HG03342 (cell line): ENCODE results near the gene ZFP69.
"Not testable (repeated sequence)": the region's sequence is repeated elsewhere in the genome, so short reads cannot be mapped to it uniquely, and the experiment has no call there.

Source experiments
- ATAC-seq: cut with Tn5 transposase; IDR thresholded peaks from one replicate; pipeline ENCODE4 v1.9.1; 2021; ENCODE audit warnings: mild to moderate bottlenecking, moderate library complexity; ENCODE audit not compliant: unreplicated experiment

Gene ZFP69

GRCh38 chr1:40476924-40477677 lies at the start of gene ZFP69:
Gene ZFP69 (plus strand): TSS chr1:40477290. CDS start chr1:40479362, 2,072 bp downstream.
- ATAC-seq = peak; percentile 85

GRCh38 chr1:40431385-40431784 lies 45.7 kb upstream of the ZFP69 start:
- ATAC-seq = no peak

GRCh38 chr1:40432644-40433390 lies 44.3 kb upstream of the ZFP69 start:
- no peak for ATAC-seq

GRCh38 chr1:40435471-40435870 lies 41.6 kb upstream of the ZFP69 start:
- ATAC-seq = no peak

GRCh38 chr1:40435876-40436275 lies 41.2 kb upstream of the ZFP69 start:
- ATAC-seq = no peak

- no peak for ATAC-seq
Measured at GRCh38 chr1:40438391-40439015, 38.6 kb upstream of the ZFP69 start.

GRCh38 chr1:40439247-40439646 lies 37.8 kb upstream of the ZFP69 start:
- ATAC-seq = no peak

- peak; percentile 82 for ATAC-seq
Measured at GRCh38 chr1:40449684-40450494, 27.2 kb upstream of the ZFP69 start, which contains the start of gene ZFP69B. Gene ZFP69B (plus strand): TSS chr1:40450476. CDS start chr1:40450962, 486 bp downstream.

- peak; percentile 6 for ATAC-seq
Measured at GRCh38 chr1:40450495-40451237, 26.4 kb upstream of the ZFP69 start.

- ATAC-seq = no peak
Measured at GRCh38 chr1:40451238-40451585, 25.9 kb upstream of the ZFP69 start.

GRCh38 chr1:40454873-40455272 lies 22.2 kb upstream of the ZFP69 start:
- ATAC-seq = no peak

- ATAC-seq = no peak
Measured at GRCh38 chr1:40462956-40463590, 14.0 kb upstream of the ZFP69 start.

GRCh38 chr1:40469327-40469726 lies 7.8 kb upstream of the ZFP69 start:
- no peak for ATAC-seq

- ATAC-seq = no peak
Measured at GRCh38 chr1:40475268-40475667, 1.8 kb upstream of the ZFP69 start.

GRCh38 chr1:40477678-40478053 lies 576 bp downstream of the ZFP69 start:
- peak; percentile 32 for ATAC-seq

GRCh38 chr1:40478276-40478675 lies 1.2 kb downstream of the ZFP69 start:
- ATAC-seq = no peak

GRCh38 chr1:40479156-40479555 lies 2.1 kb downstream of the ZFP69 start:
- no peak for ATAC-seq

GRCh38 chr1:40495315-40495903 lies 18.3 kb downstream of the ZFP69 start:
- no peak for ATAC-seq

- ATAC-seq = not testable (repeated sequence)
Measured at GRCh38 chr1:40502651-40503050, 25.6 kb downstream of the ZFP69 start.
